Hepatocyte (in vitro differentiated cells): ENCODE results near the gene CASKIN1. TPM values are rescaled to one million over a fixed set of nuclear protein-coding genes. Genes with fewer than 3 reads are reported as not detected.

Experiments
- DNase-seq: peaks from one replicate; pipeline ENCODE4 v3.0.0-alpha.2; 2016; ENCODE audit warnings: low spot score
- H2AFZ ChIP-seq: fragments of 200-600 bp; sonication (generic); 2 replicates; pipeline ENCODE4 v1.6.0; 2016; ENCODE audit warnings: antibody characterized with exemption, mild to moderate bottlenecking
- H3K27ac ChIP-seq: fragments of 200-600 bp; sonication (generic); 2 replicates; pipeline ENCODE4 v1.5.1; 2016; ENCODE audit warnings: mild to moderate bottlenecking
- H3K27me3 ChIP-seq: fragments of 200-600 bp; sonication (generic); 2 replicates; pipeline ENCODE4 v1.6.1; 2016
- H3K36me3 ChIP-seq: fragments of 200-600 bp; sonication (generic); replicated peaks from 2 replicates; pipeline ENCODE4 v1.5.1; 2016; ENCODE audit warnings: low read depth; ENCODE audit not compliant: insufficient read depth
- H3K4me1 ChIP-seq: fragments of 200-600 bp; sonication (generic); 2 replicates; pipeline ENCODE4 v1.5.1; 2016; ENCODE audit warnings: mild to moderate bottlenecking, moderate library complexity; ENCODE audit not compliant: insufficient read depth
- H3K4me2 ChIP-seq: fragments of 200-600 bp; sonication (generic); 2 replicates; pipeline ENCODE4 v1.6.0; 2016
- H3K4me3 ChIP-seq: fragments of 200-600 bp; sonication (generic); 2 replicates; pipeline ENCODE4 v1.5.1; 2016; ENCODE audit warnings: mild to moderate bottlenecking
- H3K79me2 ChIP-seq: fragments of 200-600 bp; sonication (generic); 2 replicates; pipeline ENCODE4 v1.6.0; 2017; ENCODE audit warnings: mild to moderate bottlenecking
- H3K9me2 ChIP-seq: fragments of 200-600 bp; sonication (generic); replicated peaks from 2 replicates; pipeline ENCODE4 v1.6.0; 2017; ENCODE audit warnings: mild to moderate bottlenecking; ENCODE audit not compliant: insufficient read depth
- H3K9me3 ChIP-seq: fragments of 200-600 bp; sonication (generic); 2 replicates; pipeline ENCODE4 v1.5.1; 2016; ENCODE audit warnings: low read depth, mild to moderate bottlenecking
- H4K20me1 ChIP-seq: fragments of 200-600 bp; sonication (generic); 2 replicates; pipeline ENCODE4 v1.6.0; 2016; ENCODE audit warnings: mild to moderate bottlenecking; ENCODE audit not compliant: insufficient read depth, poor library complexity, severe bottlenecking
- CTCF ChIP-seq: fragments of 200-600 bp; sonication (generic); IDR thresholded peaks from 2 replicates; pipeline ENCODE4 v1.5.1; 2016; ENCODE audit warnings: antibody characterized with exemption, mild to moderate bottlenecking; ENCODE audit not compliant: poor library complexity
- EZH2 ChIP-seq: fragments of 200-600 bp; sonication (generic); IDR thresholded peaks from 2 replicates; pipeline ENCODE4 v1.6.1; 2016; ENCODE audit warnings: antibody characterized with exemption, mild to moderate bottlenecking, borderline replicate concordance
- EZH2phosphoT487 ChIP-seq: fragments of 200-600 bp; sonication (generic); IDR thresholded peaks from one replicate; pipeline ENCODE4 v1.6.1; 2018; ENCODE audit warnings: antibody characterized with exemption, mild to moderate bottlenecking, low read depth, moderate library complexity; ENCODE audit not compliant: unreplicated experiment, severe bottlenecking
- WGBS: methylation state at CpG from one replicate; pipeline ENCODE4 v1.1.6; 2016; ENCODE audit warnings: low lambda C conversion rate; ENCODE audit errors: missing lambda C conversion rate; 5-methylcytosine and 5-hydroxymethylcytosine counted together
- polyA plus RNA-seq: library from polyadenylated mRNA; unstranded; fragments of >200 nt; fragmentation: Nextera tagmentation; extraction: Ambion mirVana; gene quantifications from 2 replicates; pipeline ENCODE4 v1.2.1, GENCODE V29; 2016
- total RNA-seq: library from RNA; depleted of rRNA; stranded (reverse); fragments of >200 nt; gene quantifications from 2 replicates; pipeline ENCODE4 v1.2.3, GENCODE V29; 2014

CASKIN1 gene
- total and polyA plus RNA-seq, 2 experiments from 2014 or later: 0.47 to 1.7 TPM

- Histone ChIP-seq H3K4me3 (no peak overlapping the region), H2AFZ (no peak overlapping the region), H3K4me1 (no peaks in the 10 kb centered on the region), H3K27me3 (no peaks in the 10 kb centered on the region), H3K4me2 (no peak overlapping the region), H3K36me3 (no peaks in the 10 kb centered on the region), H3K9me2 (no peaks in the 10 kb centered on the region), H3K27ac (no peak overlapping the region), H3K79me2 (no peaks in the 10 kb centered on the region), H3K9me3 (no peaks in the 10 kb centered on the region), H4K20me1 (no peaks in the 10 kb centered on the region)
- TF ChIP-seq EZH2 (no peak), CTCF (no peak), EZH2phosphoT487 (no peak)
- WGBS: 97% methylated on average over 27 of the region's 28 CpGs
- no peak for DNase-seq
Measured at GRCh38 chr16:2171601-2172178, 24.7 kb downstream of the CASKIN1 start.

GRCh38 chr16:2170587-2171435 is 25.6 kb downstream of the CASKIN1 start:
- TF ChIP-seq EZH2: no peak
- Histone ChIP-seq H4K20me1 (no peaks in the 10 kb centered on the region), H3K36me3 (no peaks in the 10 kb centered on the region), H3K79me2 (no peaks in the 10 kb centered on the region), H3K4me1 (no peaks in the 10 kb centered on the region), H3K9me3 (no peaks in the 10 kb centered on the region), H3K4me3 (no peak overlapping the region), H2AFZ (no peak overlapping the region), H3K27ac (no peak overlapping the region), H3K4me2 (no peak overlapping the region), H3K9me2 (no peaks in the 10 kb centered on the region), H3K27me3 (no peaks in the 10 kb centered on the region)
- WGBS: 98% methylated on average over 32 of the region's 47 CpGs
- DNase-seq: no peak

DNA sequence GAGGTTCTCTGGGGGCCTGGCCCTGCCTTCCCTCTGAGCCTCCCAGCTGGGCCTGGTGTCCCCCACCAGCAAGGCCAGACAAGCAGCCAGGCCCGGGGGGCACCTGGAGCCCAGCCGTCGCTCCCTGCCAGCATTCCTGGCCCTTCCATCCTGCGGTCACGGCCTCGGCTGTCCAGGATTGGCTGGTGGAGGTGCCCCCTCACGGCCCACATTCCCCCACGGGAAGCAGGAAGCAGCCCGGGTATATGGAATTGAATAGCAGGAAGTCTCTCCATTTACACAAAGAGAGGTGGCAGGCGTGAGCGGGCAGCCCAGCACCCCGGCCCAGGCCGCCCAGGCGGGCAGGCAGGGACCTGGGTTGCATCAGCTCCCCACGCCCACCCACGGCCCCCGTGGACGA is 26.3 kb downstream of the CASKIN1 start:
- H3K27me3 ChIP-seq: no peaks in the 10 kb centered on the region

More for the DNA sequence above, 26.3 kb downstream of the CASKIN1 start:
- no peak for TF ChIP-seq CTCF
- TF ChIP-seq EZH2phosphoT487: no peak
- TF ChIP-seq EZH2: no peak
- H4K20me1 ChIP-seq: no peaks in the 10 kb centered on the region
- no peaks in the 10 kb centered on the region for H3K79me2 ChIP-seq
- no peak for DNase-seq
- WGBS: 95% methylated on average over 18 of the region's 18 CpGs
- H3K4me2 ChIP-seq: no peak overlapping the region
- H3K36me3 ChIP-seq: no peaks in the 10 kb centered on the region
- no peak overlapping the region for H2AFZ ChIP-seq
- no peaks in the 10 kb centered on the region for H3K9me3 ChIP-seq
- no peaks in the 10 kb centered on the region for H3K4me1 ChIP-seq
- no peaks in the 10 kb centered on the region for H3K9me2 ChIP-seq
- H3K4me3 ChIP-seq: no peak overlapping the region
- H3K27ac ChIP-seq: no peak overlapping the region
